NCI-H1105 (cell line): ENCODE measurements around the gene MAN1A2.
"Not testable (repeated sequence)": the region's sequence is repeated elsewhere in the genome, so short reads cannot be mapped to it uniquely, and the experiment has no call there.

Source experiments
- DNase-seq: peaks from one replicate; lab custom pipeline; 2025; lab: John Stamatoyannopoulos, UW

The MAN1A2 gene

GRCh38 chr1:117367046-117368025 is at the start of gene MAN1A2:
TSS of gene MAN1A2 (plus strand) at chr1:117367449. CDS start at chr1:117368184, 735 bp downstream.
- peak; percentile 83 for DNase-seq

GRCh38 chr1:117318011-117318410 is 49.2 kb upstream of the MAN1A2 start:
- DNase-seq: no peak

GRCh38 chr1:117318426-117318825 is 48.8 kb upstream of the MAN1A2 start:
- DNase-seq: no peak

- no peak for DNase-seq
Observed at GRCh38 chr1:117320515-117320914, 46.7 kb upstream of the MAN1A2 start.

GRCh38 chr1:117321680-117322609 is 45.3 kb upstream of the MAN1A2 start:
- no peak for DNase-seq

GRCh38 chr1:117324357-117324756 is 42.9 kb upstream of the MAN1A2 start:
- DNase-seq: no peak

GRCh38 chr1:117326035-117326434 is 41.2 kb upstream of the MAN1A2 start:
- not testable (repeated sequence) for DNase-seq

GRCh38 chr1:117327011-117327410 is 40.2 kb upstream of the MAN1A2 start:
- no peak for DNase-seq

GRCh38 chr1:117335376-117336086 is 31.7 kb upstream of the MAN1A2 start:
- DNase-seq: no peak

- DNase-seq: no peak
Observed at GRCh38 chr1:117336088-117336817, 31.0 kb upstream of the MAN1A2 start.

- no peak for DNase-seq
Observed at GRCh38 chr1:117339866-117340700, 27.2 kb upstream of the MAN1A2 start.

GRCh38 chr1:117341123-117341522 is 26.1 kb upstream of the MAN1A2 start:
- no peak for DNase-seq

- DNase-seq: no peak
Observed at GRCh38 chr1:117342397-117342796, 24.9 kb upstream of the MAN1A2 start.

- peak; percentile 29 for DNase-seq
Observed at GRCh38 chr1:117346206-117346928, 20.9 kb upstream of the MAN1A2 start.

- DNase-seq: no peak
Observed at GRCh38 chr1:117347907-117348306, 19.3 kb upstream of the MAN1A2 start.

- DNase-seq: not testable (repeated sequence)
Observed at GRCh38 chr1:117352695-117353094, 14.6 kb upstream of the MAN1A2 start.

- DNase-seq: not testable (repeated sequence)
Observed at GRCh38 chr1:117357833-117358603, 9.2 kb upstream of the MAN1A2 start.

- DNase-seq: not testable (repeated sequence)
Observed at GRCh38 chr1:117358604-117358887, 8.7 kb upstream of the MAN1A2 start.
